MM.1S (cell line): Measurements from ENCODE around the gene TSHZ3.

Experiments used
- DNase-seq: peaks from one replicate; pipeline ENCODE4 v3.0.0-alpha.2; 2015
- H2AFZ ChIP-seq: fragments of 300-600 bp; sonication (generic); 2 replicates; pipeline ENCODE4 v1.6.0; 2016; ENCODE audit warnings: antibody characterized with exemption, low read length
- H3F3A ChIP-seq: fragments of 300-600 bp; sonication (generic); 2 replicates; pipeline ENCODE4 v1.6.1; 2016; ENCODE audit warnings: mild to moderate bottlenecking, antibody characterized with exemption, low read length, moderate library complexity, mixed read lengths; ENCODE audit not compliant: insufficient read depth
- H3K27ac ChIP-seq: fragments of 300-600 bp; sonication (generic); 2 replicates; pipeline ENCODE4 v1.5.1; 2016; ENCODE audit warnings: mild to moderate bottlenecking, low read length
- H3K27me3 ChIP-seq: fragments of 300-600 bp; sonication (generic); replicated peaks from 2 replicates; pipeline ENCODE4 v1.6.0; 2016; ENCODE audit warnings: low read length; ENCODE audit not compliant: insufficient read depth
- H3K36me3 ChIP-seq: fragments of 300-600 bp; sonication (generic); replicated peaks from 2 replicates; pipeline ENCODE4 v1.6.1; 2016; ENCODE audit warnings: mild to moderate bottlenecking, low read length, mixed read lengths; ENCODE audit not compliant: insufficient read depth
- H3K4me1 ChIP-seq: fragments of 300-600 bp; sonication (generic); 2 replicates; pipeline ENCODE4 v1.6.1; 2016; ENCODE audit warnings: low read length, mixed read lengths
- H3K4me2 ChIP-seq: fragments of 300-600 bp; sonication (generic); 2 replicates; pipeline ENCODE4 v1.6.0; 2016; ENCODE audit warnings: low read depth, low read length
- H3K4me3 ChIP-seq: fragments of 300-600 bp; sonication (generic); 2 replicates; pipeline ENCODE4 v1.5.1; 2016; ENCODE audit warnings: low read length, mixed read lengths
- H3K79me2 ChIP-seq: fragments of 300-600 bp; sonication (generic); 2 replicates; pipeline ENCODE4 v1.6.1; 2016; ENCODE audit warnings: mixed run types, low read length, mixed read lengths
- H3K9ac ChIP-seq: fragments of 300-600 bp; sonication (generic); 2 replicates; pipeline ENCODE4 v1.6.1; 2016; ENCODE audit warnings: low read length, mixed read lengths
- H3K9me2 ChIP-seq: fragments of 300-600 bp; sonication (generic); replicated peaks from 2 replicates; pipeline ENCODE4 v1.6.1; 2016; ENCODE audit warnings: mild to moderate bottlenecking, low read length, mixed read lengths; ENCODE audit not compliant: insufficient read depth
- H3K9me3 ChIP-seq: fragments of 300-600 bp; sonication (generic); replicated peaks from 2 replicates; pipeline ENCODE4 v1.6.1; 2016; ENCODE audit warnings: mild to moderate bottlenecking, low read length, mixed read lengths; ENCODE audit not compliant: insufficient read depth
- H4K20me1 ChIP-seq: fragments of 300-600 bp; sonication (generic); 2 replicates; pipeline ENCODE4 v1.6.1; 2016; ENCODE audit warnings: mild to moderate bottlenecking, low read length, moderate library complexity, mixed read lengths; ENCODE audit not compliant: insufficient read depth
- EZH2 ChIP-seq: fragments of 300-600 bp; sonication (generic); optimal IDR thresholded peaks from 2 replicates; pipeline ENCODE3; 2017; ENCODE audit warnings: low read depth, mild to moderate bottlenecking, antibody characterized with exemption, low read length, mixed read lengths
- EZH2phosphoT487 ChIP-seq: fragments of 300-600 bp; sonication (generic); IDR thresholded peaks from 2 replicates; pipeline ENCODE4 v1.6.1; 2018; ENCODE audit warnings: antibody characterized with exemption, low read length
- TF ChIP-seq, protein P1 (sequence below): fragments of 300-600 bp; sonication (generic); IDR thresholded peaks from 2 replicates; pipeline ENCODE4 v1.5.1; 2016; ENCODE audit warnings: antibody characterized with exemption, low read length, mixed read lengths

TSHZ3 gene

DNA sequence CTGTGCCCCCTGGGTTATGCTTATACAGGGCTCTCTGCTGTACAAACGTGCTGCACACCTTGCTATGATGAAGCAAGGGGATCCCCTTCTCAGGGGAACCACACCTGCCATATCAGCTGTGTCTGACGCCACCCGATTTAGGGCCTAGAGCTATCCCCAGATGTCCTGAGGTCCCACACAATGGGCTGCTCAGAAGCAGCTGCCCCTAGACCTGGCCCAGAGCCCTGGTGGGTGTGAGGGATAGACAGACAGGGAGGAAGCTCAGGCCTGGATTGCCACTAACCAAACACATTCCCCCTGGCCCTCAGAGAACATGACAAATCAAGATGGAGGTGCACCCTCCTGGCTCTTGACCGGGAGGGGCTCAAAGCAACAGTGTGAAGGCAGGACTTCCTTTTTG is 59.3 kb downstream of the TSHZ3 start:
- Histone ChIP-seq H3K9me2 (no peaks in the 10 kb centered on the region), H3K79me2 (no peaks in the 10 kb centered on the region), H3K4me2 (no peak overlapping the region), H3K4me3 (no peak overlapping the region), H4K20me1 (no peaks in the 10 kb centered on the region), H2AFZ (no peak overlapping the region), H3K27me3 (peaks cover 11% of the 10 kb centered on the region; the same call in 1 of the 2 replicates), H3F3A (no peaks in the 10 kb centered on the region), H3K9ac (no peak overlapping the region), H3K9me3 (no peaks in the 10 kb centered on the region), H3K4me1 (no peaks in the 10 kb centered on the region), H3K36me3 (no peaks in the 10 kb centered on the region), H3K27ac (no peak overlapping the region)
- TF ChIP-seq EZH2phosphoT487: no peak
- TF ChIP-seq EZH2: no peak
- TF ChIP-seq, protein P1, sequence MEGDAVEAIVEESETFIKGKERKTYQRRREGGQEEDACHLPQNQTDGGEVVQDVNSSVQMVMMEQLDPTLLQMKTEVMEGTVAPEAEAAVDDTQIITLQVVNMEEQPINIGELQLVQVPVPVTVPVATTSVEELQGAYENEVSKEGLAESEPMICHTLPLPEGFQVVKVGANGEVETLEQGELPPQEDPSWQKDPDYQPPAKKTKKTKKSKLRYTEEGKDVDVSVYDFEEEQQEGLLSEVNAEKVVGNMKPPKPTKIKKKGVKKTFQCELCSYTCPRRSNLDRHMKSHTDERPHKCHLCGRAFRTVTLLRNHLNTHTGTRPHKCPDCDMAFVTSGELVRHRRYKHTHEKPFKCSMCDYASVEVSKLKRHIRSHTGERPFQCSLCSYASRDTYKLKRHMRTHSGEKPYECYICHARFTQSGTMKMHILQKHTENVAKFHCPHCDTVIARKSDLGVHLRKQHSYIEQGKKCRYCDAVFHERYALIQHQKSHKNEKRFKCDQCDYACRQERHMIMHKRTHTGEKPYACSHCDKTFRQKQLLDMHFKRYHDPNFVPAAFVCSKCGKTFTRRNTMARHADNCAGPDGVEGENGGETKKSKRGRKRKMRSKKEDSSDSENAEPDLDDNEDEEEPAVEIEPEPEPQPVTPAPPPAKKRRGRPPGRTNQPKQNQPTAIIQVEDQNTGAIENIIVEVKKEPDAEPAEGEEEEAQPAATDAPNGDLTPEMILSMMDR: no peak
- no peak for DNase-seq

DNA sequence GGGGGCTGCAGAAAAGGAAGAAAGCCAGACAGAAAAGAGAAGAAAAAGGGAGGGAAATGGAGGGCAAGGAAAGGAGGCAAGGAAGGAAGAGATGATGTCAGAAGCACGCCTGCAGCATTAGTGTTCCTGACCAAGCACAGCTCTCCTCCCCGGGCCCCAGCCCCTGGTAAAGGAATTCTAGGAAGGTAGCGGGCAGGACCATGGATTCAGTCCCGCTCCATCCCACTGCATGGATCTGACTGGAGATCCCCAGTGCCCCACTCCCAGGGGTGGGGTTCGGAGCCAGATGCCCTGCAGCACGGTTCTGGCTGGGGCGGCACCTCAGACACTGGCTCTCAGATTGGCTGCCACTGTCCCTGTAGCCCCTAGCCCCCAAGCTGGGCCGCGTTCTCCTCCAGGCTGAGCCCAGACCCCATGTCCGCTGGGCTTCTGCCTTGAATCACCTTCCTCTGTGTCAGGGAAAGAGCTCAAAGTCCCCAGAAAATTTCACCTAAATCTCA is 59.8 kb downstream of the TSHZ3 start:
- H3K9me3 ChIP-seq: no peaks in the 10 kb centered on the region
- TF ChIP-seq EZH2phosphoT487 (no peak), EZH2 (no peak)
- TF ChIP-seq, protein P1: no peak
- H3K4me1 ChIP-seq: no peaks in the 10 kb centered on the region
- no peak overlapping the region for H3K4me2 ChIP-seq
- H4K20me1 ChIP-seq: no peaks in the 10 kb centered on the region
- H3K27me3 ChIP-seq: 0 out of 2 replicates have a peak, but pooled peaks cover 7% of the 10 kb centered on the region
- no peaks in the 10 kb centered on the region for H3F3A ChIP-seq
- H3K27ac ChIP-seq: no peak overlapping the region
- H3K4me3 ChIP-seq: no peak overlapping the region
- no peak overlapping the region for H3K9ac ChIP-seq
- no peaks in the 10 kb centered on the region for H3K79me2 ChIP-seq
- DNase-seq: no peak
- H2AFZ ChIP-seq: no peak overlapping the region
- no peaks in the 10 kb centered on the region for H3K36me3 ChIP-seq
- H3K9me2 ChIP-seq: no peaks in the 10 kb centered on the region

DNA sequence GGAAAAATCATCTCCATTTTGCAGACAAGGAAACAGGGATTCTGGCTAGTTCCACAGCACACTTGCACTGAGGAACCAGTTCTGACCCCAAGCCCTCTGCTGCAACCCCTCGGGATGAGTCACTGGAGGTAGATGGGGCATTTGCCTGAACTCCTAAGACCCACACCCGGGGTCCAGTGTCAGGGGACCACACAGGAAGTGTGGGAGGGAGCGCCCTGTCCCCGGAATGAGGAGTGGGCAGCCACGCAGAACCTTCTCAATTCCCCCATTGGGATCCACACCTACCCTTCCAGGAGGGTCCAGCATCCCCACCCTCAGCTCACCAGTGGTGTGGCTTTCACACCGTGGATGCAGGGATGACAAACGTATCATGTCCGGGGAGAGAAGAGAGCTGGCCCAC is 62.7 kb downstream of the TSHZ3 start:
- H3K9me3 ChIP-seq: no peaks in the 10 kb centered on the region
- no peak overlapping the region for H3K27ac ChIP-seq
- H4K20me1 ChIP-seq: no peaks in the 10 kb centered on the region
- no peak overlapping the region for H2AFZ ChIP-seq
- H3K36me3 ChIP-seq: no peaks in the 10 kb centered on the region
- no peaks in the 10 kb centered on the region for H3F3A ChIP-seq
- H3K4me3 ChIP-seq: no peak overlapping the region
- H3K4me2 ChIP-seq: no peak overlapping the region
- H3K4me1 ChIP-seq: no peaks in the 10 kb centered on the region
- H3K9ac ChIP-seq: no peak overlapping the region
- 0 out of 2 replicates have a peak, but pooled peaks cover 7% of the 10 kb centered on the region for H3K27me3 ChIP-seq
- DNase-seq: no peak
- TF ChIP-seq EZH2 (no peak), EZH2phosphoT487 (no peak)
- TF ChIP-seq, protein P1: no peak
- no peaks in the 10 kb centered on the region for H3K79me2 ChIP-seq
- H3K9me2 ChIP-seq: no peaks in the 10 kb centered on the region
